ENCODE data around the gene TFPI.

TFPI gene

DNA sequence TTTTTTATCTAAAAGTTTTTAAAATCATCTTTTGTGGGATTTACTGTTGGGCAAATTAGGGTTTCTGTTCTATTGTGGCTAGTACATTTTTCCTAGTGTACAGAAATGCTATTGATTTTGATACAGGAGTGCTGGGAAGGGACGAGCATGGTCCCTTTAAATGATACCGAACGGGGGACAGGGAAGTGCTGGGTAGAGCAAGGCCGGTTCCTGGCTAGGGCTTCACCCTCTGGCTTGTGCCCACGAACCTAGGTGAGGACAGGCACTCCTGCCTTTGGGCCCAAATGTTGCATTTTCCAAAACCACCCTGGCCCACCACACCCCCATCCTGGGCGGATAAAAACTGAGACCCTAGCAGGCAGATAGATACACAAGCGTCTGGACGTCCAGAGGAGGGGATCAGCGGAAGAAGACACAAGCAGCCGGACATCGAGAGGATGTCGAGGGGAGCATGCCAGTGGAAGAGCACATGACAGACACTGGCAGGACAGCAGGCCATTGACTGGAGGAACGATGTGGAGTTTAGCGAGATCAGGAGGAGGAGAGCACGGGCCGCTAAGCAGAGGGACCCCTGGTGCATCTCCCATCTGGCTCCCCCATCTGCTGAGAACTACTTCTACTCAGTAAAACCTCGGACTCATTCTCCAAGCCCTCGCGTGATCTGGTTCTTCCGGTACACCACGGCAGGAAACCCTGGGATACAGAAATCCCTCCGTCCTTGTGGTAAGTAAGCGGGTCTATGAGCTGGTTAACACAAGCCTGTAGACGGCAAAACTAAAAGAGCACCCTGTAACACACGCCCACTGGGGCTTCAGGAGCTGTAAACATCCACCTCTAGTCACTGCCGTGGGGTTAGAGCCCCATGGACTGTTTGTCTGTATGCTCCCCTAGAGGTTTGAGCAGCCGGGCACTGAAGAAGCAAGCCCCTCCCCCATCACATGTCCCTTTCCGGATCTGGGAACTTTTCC is 92.7 kb downstream of the TFPI start:
- Histone ChIP-seq H3K4me3 (ENCODE audit: low read length in 2 of 2) (peak overlapping the region in 1 of 2 donors; percentile 51), H3K36me3 (ENCODE audit: control insufficient read depth in 2 of 2, insufficient read depth in 2 of 2, low read length in 2 of 2) (no peaks in the 10 kb centered on the region), H3K27ac (ENCODE audit: low read length) (no peak overlapping the region), H3K9me3 (ENCODE audit: control insufficient read depth in 2 of 2, low read length in 2 of 2) (no peaks in the 10 kb centered on the region), H3K9ac (ENCODE audit: low read length in 2 of 2) (no peak overlapping the region), H3K27me3 (ENCODE audit: control insufficient read depth in 1 of 2, insufficient read depth in 2 of 2, low read length in 2 of 2) (no peaks in the 10 kb centered on the region), H3K4me1 (ENCODE audit: control insufficient read depth, insufficient read depth, low read length) (no peaks in the 10 kb centered on the region)

DNA sequence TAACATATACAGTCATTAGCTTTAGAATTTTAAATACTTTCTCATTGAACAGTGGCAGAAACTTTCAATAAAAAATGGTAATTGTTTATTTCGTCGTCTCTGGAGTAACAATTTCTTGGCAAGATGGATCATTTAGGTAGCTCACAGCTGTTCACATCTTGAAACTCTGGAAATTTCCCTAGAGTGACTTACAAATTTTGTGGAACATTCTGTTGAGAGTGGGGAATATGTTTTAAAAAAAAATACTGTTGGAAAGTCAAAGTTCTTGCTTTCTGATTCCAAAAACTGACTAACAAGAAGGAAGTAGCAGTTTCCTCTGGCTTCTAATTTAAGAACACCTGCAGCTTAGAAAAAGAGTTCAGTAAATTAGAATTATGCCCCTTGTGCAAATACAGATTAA is 95.0 kb downstream of the TFPI start:
- Histone ChIP-seq H3K4me3 (ENCODE audit: low read length in 2 of 2) (no peak overlapping the region), H3K9ac (ENCODE audit: low read length in 2 of 2) (no peak overlapping the region), H3K27ac (ENCODE audit: low read length) (no peak overlapping the region), H3K27me3 (ENCODE audit: control insufficient read depth in 1 of 2, insufficient read depth in 2 of 2, low read length in 2 of 2) (no peaks in the 10 kb centered on the region), H3K4me1 (ENCODE audit: control insufficient read depth, insufficient read depth, low read length) (no peaks in the 10 kb centered on the region), H3K36me3 (ENCODE audit: control insufficient read depth in 2 of 2, insufficient read depth in 2 of 2, low read length in 2 of 2) (no peaks in the 10 kb centered on the region), H3K9me3 (ENCODE audit: control insufficient read depth in 2 of 2, low read length in 2 of 2) (no peaks in the 10 kb centered on the region)

GRCh38 chr2:187453078-187453641 is 101.1 kb downstream of the TFPI start:
- no peaks in the 10 kb centered on the region for H3K36me3 ChIP-seq (ENCODE audit: control insufficient read depth in 2 of 2, insufficient read depth in 2 of 2, low read length in 2 of 2)
- H3K27me3 ChIP-seq (ENCODE audit: control insufficient read depth in 1 of 2, insufficient read depth in 2 of 2, low read length in 2 of 2): no peaks in the 10 kb centered on the region
- H3K9me3 ChIP-seq (ENCODE audit: control insufficient read depth in 2 of 2, low read length in 2 of 2): no peaks in the 10 kb centered on the region

GRCh38 chr2:187451510-187451909 is 102.7 kb downstream of the TFPI start:
- Histone ChIP-seq H3K4me3 (ENCODE audit: low read length in 2 of 2) (no peak overlapping the region), H3K9me3 (ENCODE audit: control insufficient read depth in 2 of 2, low read length in 2 of 2) (no peaks in the 10 kb centered on the region)

More at GRCh38 chr2:187453078-187453641, 101.1 kb downstream of the TFPI start:
- Histone ChIP-seq H3K4me3 (ENCODE audit: low read length in 2 of 2) (no peak overlapping the region), H3K4me1 (ENCODE audit: control insufficient read depth, insufficient read depth, low read length) (no peaks in the 10 kb centered on the region), H3K27ac (ENCODE audit: low read length) (no peak overlapping the region), H3K9ac (ENCODE audit: low read length in 2 of 2) (no peak overlapping the region)

DNA sequence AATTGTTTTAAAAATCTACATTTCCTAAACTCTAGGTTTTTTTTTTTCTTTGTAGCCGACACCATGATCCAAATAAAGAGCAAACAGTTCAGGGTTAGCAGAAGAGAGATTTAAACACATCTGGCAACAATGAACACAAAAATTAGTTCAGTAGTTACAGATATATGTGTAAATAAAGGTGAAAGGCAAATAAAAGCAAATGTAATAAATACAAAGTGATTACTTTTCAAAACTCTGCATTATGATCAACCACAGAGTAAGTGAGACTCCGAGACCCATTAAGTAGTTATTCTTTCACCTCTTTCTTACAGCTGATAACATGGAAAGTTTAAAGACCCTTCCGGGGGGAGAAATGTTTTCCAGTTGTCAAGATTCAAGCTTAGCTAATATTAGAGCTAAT is 106.9 kb downstream of the TFPI start:
- H3K4me3 ChIP-seq (ENCODE audit: low read length in 2 of 2): peak overlapping the region; percentile 47 to 64
- no peaks in the 10 kb centered on the region for H3K36me3 ChIP-seq (ENCODE audit: control insufficient read depth in 2 of 2, insufficient read depth in 2 of 2, low read length in 2 of 2)
- no peaks in the 10 kb centered on the region for H3K27me3 ChIP-seq (ENCODE audit: control insufficient read depth in 1 of 2, insufficient read depth in 2 of 2, low read length in 2 of 2)
- H3K4me1 ChIP-seq (ENCODE audit: control insufficient read depth, insufficient read depth, low read length): no peaks in the 10 kb centered on the region
- no peaks in the 10 kb centered on the region for H3K9me3 ChIP-seq (ENCODE audit: control insufficient read depth in 2 of 2, low read length in 2 of 2)
- no peak overlapping the region for H3K27ac ChIP-seq (ENCODE audit: low read length)
- H3K9ac ChIP-seq (ENCODE audit: low read length in 2 of 2): peak overlapping the region in 1 of 2 donors; percentile 38

More at GRCh38 chr2:187451510-187451909, 102.7 kb downstream of the TFPI start:
- no peaks in the 10 kb centered on the region for H3K36me3 ChIP-seq (ENCODE audit: control insufficient read depth in 2 of 2, insufficient read depth in 2 of 2, low read length in 2 of 2)
- H3K27me3 ChIP-seq (ENCODE audit: control insufficient read depth in 1 of 2, insufficient read depth in 2 of 2, low read length in 2 of 2): no peaks in the 10 kb centered on the region
- H3K9ac ChIP-seq (ENCODE audit: low read length in 2 of 2): no peak overlapping the region
- no peaks in the 10 kb centered on the region for H3K4me1 ChIP-seq (ENCODE audit: control insufficient read depth, insufficient read depth, low read length)
- H3K27ac ChIP-seq (ENCODE audit: low read length): no peak overlapping the region

DNA sequence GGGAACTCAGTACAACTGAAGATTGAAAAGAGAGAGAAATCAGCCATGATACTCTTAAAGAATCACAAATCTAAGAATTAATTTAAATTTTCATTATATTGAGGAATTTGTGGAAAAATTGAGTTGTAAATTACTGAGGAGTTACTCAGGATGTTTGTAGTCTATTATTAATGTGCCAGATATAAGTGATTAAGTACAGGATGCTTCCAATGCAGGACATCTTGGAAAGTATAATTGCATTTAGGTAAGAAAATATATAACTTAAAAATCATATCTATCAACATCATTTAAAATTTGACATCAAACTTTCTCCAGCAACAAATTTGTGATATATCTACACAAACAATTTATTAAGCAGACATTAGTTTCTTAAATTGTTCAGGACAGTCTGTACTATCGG is 107.5 kb downstream of the TFPI start:
- H3K9ac ChIP-seq (ENCODE audit: low read length in 2 of 2): no peak overlapping the region

DNA sequence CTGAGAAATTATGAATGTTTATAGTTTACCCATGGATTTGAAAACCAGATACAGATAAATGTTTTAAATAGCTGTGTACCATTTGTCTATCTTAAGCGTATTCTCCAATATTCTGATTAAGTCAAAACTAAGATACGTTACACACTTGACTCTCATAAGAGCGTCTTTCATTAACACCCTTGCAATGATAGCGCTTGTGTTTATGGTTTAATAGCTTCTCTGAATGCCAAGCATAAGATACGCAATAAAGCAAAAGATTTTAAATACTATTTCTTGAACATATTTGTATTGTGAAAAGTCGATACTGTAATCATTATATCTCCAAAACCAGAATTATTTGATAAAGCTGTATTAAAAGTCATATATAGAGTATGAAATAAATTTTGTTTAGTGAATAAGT is 109.2 kb downstream of the TFPI start:
- no peaks in the 10 kb centered on the region for H3K4me1 ChIP-seq (ENCODE audit: control insufficient read depth, insufficient read depth, low read length)
- H3K36me3 ChIP-seq (ENCODE audit: control insufficient read depth in 2 of 2, insufficient read depth in 2 of 2, low read length in 2 of 2): no peaks in the 10 kb centered on the region
- H3K9me3 ChIP-seq (ENCODE audit: control insufficient read depth in 2 of 2, low read length in 2 of 2): no peaks in the 10 kb centered on the region
- H3K9ac ChIP-seq (ENCODE audit: low read length in 2 of 2): no peak overlapping the region
- no peak overlapping the region for H3K4me3 ChIP-seq (ENCODE audit: low read length in 2 of 2)
- no peak overlapping the region for H3K27ac ChIP-seq (ENCODE audit: low read length)
- H3K27me3 ChIP-seq (ENCODE audit: control insufficient read depth in 1 of 2, insufficient read depth in 2 of 2, low read length in 2 of 2): no peaks in the 10 kb centered on the region

More for the DNA sequence above, 107.5 kb downstream of the TFPI start:
- H3K4me1 ChIP-seq (ENCODE audit: control insufficient read depth, insufficient read depth, low read length): no peaks in the 10 kb centered on the region
- H3K36me3 ChIP-seq (ENCODE audit: control insufficient read depth in 2 of 2, insufficient read depth in 2 of 2, low read length in 2 of 2): no peaks in the 10 kb centered on the region
- H3K9me3 ChIP-seq (ENCODE audit: control insufficient read depth in 2 of 2, low read length in 2 of 2): no peaks in the 10 kb centered on the region
- no peaks in the 10 kb centered on the region for H3K27me3 ChIP-seq (ENCODE audit: control insufficient read depth in 1 of 2, insufficient read depth in 2 of 2, low read length in 2 of 2)
- peak overlapping the region in 1 of 2 donors; percentile 64 for H3K4me3 ChIP-seq (ENCODE audit: low read length in 2 of 2)
- no peak overlapping the region for H3K27ac ChIP-seq (ENCODE audit: low read length)

- H3K9ac ChIP-seq (ENCODE audit: low read length in 2 of 2): no peak overlapping the region
Observed at GRCh38 chr2:187442778-187443177, 111.5 kb downstream of the TFPI start.

DNA sequence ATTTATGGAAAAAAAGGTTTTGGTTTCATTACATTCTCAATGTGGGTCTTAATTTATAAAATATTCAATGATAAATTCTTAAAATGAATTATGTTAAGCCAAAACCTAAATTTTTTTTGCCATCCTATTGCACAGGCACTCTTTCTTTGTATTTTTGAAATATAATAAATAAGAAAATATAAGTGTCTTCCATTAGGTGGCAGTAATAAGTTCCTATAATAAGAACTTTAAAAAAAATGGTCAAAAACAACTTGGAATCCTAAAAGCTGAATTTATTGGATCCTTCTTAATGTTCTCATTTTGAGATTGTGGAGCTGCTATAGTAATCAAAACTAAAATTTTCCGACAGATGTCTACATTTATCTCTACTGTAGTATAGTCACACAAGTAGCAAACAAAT is 111.9 kb downstream of the TFPI start:
- Histone ChIP-seq H3K27me3 (ENCODE audit: control insufficient read depth in 1 of 2, insufficient read depth in 2 of 2, low read length in 2 of 2) (no peaks in the 10 kb centered on the region), H3K4me3 (ENCODE audit: low read length in 2 of 2) (no peak overlapping the region)

More at GRCh38 chr2:187442778-187443177, 111.5 kb downstream of the TFPI start:
- Histone ChIP-seq H3K9me3 (ENCODE audit: control insufficient read depth in 2 of 2, low read length in 2 of 2) (no peaks in the 10 kb centered on the region), H3K27ac (ENCODE audit: low read length) (no peak overlapping the region), H3K36me3 (ENCODE audit: control insufficient read depth in 2 of 2, insufficient read depth in 2 of 2, low read length in 2 of 2) (no peaks in the 10 kb centered on the region), H3K4me3 (ENCODE audit: low read length in 2 of 2) (no peak overlapping the region), H3K4me1 (ENCODE audit: control insufficient read depth, insufficient read depth, low read length) (no peaks in the 10 kb centered on the region), H3K27me3 (ENCODE audit: control insufficient read depth in 1 of 2, insufficient read depth in 2 of 2, low read length in 2 of 2) (no peaks in the 10 kb centered on the region)

GRCh38 chr2:187440101-187440675 is 114.0 kb downstream of the TFPI start:
- H3K9me3 ChIP-seq (ENCODE audit: control insufficient read depth in 2 of 2, low read length in 2 of 2): no peaks in the 10 kb centered on the region
- H3K9ac ChIP-seq (ENCODE audit: low read length in 2 of 2): no peak overlapping the region
- H3K4me1 ChIP-seq (ENCODE audit: control insufficient read depth, insufficient read depth, low read length): no peaks in the 10 kb centered on the region
- no peaks in the 10 kb centered on the region for H3K27me3 ChIP-seq (ENCODE audit: control insufficient read depth in 1 of 2, insufficient read depth in 2 of 2, low read length in 2 of 2)
- no peak overlapping the region for H3K4me3 ChIP-seq (ENCODE audit: low read length in 2 of 2)
- no peak overlapping the region for H3K27ac ChIP-seq (ENCODE audit: low read length)
- no peaks in the 10 kb centered on the region for H3K36me3 ChIP-seq (ENCODE audit: control insufficient read depth in 2 of 2, insufficient read depth in 2 of 2, low read length in 2 of 2)

More for the DNA sequence above, 111.9 kb downstream of the TFPI start:
- H3K4me1 ChIP-seq (ENCODE audit: control insufficient read depth, insufficient read depth, low read length): no peaks in the 10 kb centered on the region
- H3K27ac ChIP-seq (ENCODE audit: low read length): no peak overlapping the region
- H3K36me3 ChIP-seq (ENCODE audit: control insufficient read depth in 2 of 2, insufficient read depth in 2 of 2, low read length in 2 of 2): no peaks in the 10 kb centered on the region
- H3K9me3 ChIP-seq (ENCODE audit: control insufficient read depth in 2 of 2, low read length in 2 of 2): no peaks in the 10 kb centered on the region
- H3K9ac ChIP-seq (ENCODE audit: low read length in 2 of 2): no peak overlapping the region
